ENCODE results near the gene NME4.

DNA sequence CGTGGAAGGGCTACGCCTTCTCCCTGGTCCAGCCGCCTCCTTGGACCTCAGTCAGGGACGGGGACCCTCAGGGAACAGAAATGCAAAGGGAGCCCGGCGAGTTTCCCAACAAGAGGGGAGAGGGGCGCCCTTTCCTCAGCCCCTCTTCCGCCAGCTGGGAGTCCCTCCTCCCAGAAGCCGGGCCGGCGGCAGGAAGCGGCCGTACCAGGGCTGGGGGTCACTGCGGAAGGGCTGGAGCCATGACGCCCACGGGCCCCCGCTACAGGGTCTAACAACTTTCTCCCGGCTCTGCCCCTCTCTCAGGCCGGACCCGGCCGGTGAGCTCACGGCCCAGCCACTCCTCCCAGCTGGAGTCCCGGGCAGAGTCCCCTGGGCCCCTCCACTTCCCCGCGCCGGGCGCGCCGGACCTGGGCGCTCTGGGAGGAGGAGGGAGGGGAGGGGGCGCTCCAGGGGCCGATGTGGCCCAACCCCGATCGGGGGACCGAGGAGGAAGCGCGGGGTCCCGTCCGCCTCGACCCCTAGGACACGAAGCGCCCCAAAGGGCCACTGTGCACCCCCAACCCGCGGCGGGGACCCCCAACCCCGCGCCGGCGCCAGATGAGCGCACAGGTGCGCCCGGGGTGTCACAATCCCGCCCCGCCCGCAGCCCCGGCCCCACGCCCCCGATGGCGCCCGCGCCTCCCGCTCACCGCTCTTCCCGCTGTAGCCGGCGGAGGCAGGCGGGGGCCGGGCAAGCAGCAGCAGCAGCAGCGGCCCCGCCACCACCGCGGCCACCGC is 15.8 kb upstream of the NME4 start:
- TF ChIP-seq, protein P1, sequence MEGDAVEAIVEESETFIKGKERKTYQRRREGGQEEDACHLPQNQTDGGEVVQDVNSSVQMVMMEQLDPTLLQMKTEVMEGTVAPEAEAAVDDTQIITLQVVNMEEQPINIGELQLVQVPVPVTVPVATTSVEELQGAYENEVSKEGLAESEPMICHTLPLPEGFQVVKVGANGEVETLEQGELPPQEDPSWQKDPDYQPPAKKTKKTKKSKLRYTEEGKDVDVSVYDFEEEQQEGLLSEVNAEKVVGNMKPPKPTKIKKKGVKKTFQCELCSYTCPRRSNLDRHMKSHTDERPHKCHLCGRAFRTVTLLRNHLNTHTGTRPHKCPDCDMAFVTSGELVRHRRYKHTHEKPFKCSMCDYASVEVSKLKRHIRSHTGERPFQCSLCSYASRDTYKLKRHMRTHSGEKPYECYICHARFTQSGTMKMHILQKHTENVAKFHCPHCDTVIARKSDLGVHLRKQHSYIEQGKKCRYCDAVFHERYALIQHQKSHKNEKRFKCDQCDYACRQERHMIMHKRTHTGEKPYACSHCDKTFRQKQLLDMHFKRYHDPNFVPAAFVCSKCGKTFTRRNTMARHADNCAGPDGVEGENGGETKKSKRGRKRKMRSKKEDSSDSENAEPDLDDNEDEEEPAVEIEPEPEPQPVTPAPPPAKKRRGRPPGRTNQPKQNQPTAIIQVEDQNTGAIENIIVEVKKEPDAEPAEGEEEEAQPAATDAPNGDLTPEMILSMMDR (IDR thresholded peaks at IDR 0.05): no peak
- TF ChIP-seq POLR2A (IDR thresholded peaks at IDR 0.05; ENCODE audit: low read depth) (no peak), POLR2AphosphoS5 (IDR thresholded peaks at IDR 0.05) (no peak)

Data from esophagus muscularis mucosa (tissue), 3 donors.